ENCODE results near the gene AP2S1. TPM values are rescaled to one million over a fixed set of nuclear protein-coding genes. Genes with fewer than 3 reads are reported as not detected.
A peak's percentile ranks its signal among the peaks of the same experiment; 100 is the strongest.

AP2S1 gene
- total and polyA plus RNA-seq, 2 of the 4 experiments (the other 2 are of a cell fraction) = 144 to 274 TPM

- no peak overlapping the region for H4K5ac ChIP-seq (ENCODE audit: low read depth, low read length)
- intact Hi-C loops (cut with micrococcal nuclease) = no loop called here
- peaks cover 10% of the 10 kb centered on the region; the same call in 1 of the 2 replicates for H3K4me1 ChIP-seq (ENCODE audit: control insufficient read depth, insufficient read depth, low read length)
- no CpG with 5 or more reads among the region's 1 CpG for WGBS, 2 experiments (ENCODE audit: extremely low coverage in 2 of 2, insufficient read length in 1 of 2)
- dilution Hi-C loops (cut with HindIII; ENCODE audit: low sequenced_read_pairs, unreplicated experiment) = no loop called here
- H3K56ac ChIP-seq (ENCODE audit: extremely low read depth, insufficient read depth, low read length) = no peak overlapping the region
- H3K27ac ChIP-seq (ENCODE audit: insufficient read depth, low read length) = no peak overlapping the region
- ChIA-PET CTCF (interaction anchor here (0.6 kb wide), 1 partner anchor 36 kb away, joined by 7 read pairs; no protein-coding TSS in a partner anchor), POLR2A (ENCODE audit: unreplicated experiment) (no interaction called here)
- TF ChIP-seq ELK1 (IDR thresholded peaks at IDR 0.05; ENCODE audit: borderline replicate concordance, low read depth, low read length) = no peak
- TF ChIP-seq BHLHE40 (IDR thresholded peaks at IDR 0.05; ENCODE audit: low read depth, low read length) = no peak
- TF ChIP-seq CEBPB (IDR thresholded peaks at IDR 0.05; ENCODE audit: low read depth, low read length) = no peak
- no peak for TF ChIP-seq RAD21 (IDR thresholded peaks at IDR 0.05; ENCODE audit: low read length)
- TF ChIP-seq POLR2A (IDR thresholded peaks at IDR 0.05; ENCODE audit: low read depth, low read length) = no peak
- no peak for TF ChIP-seq NFE2L2 (IDR thresholded peaks at IDR 0.05; ENCODE audit: low read depth, low read length)
- TF ChIP-seq MAZ (IDR thresholded peaks at IDR 0.05; ENCODE audit: borderline replicate concordance, low read depth, low read length) = no peak
- H2AFZ ChIP-seq (replicated peaks; ENCODE audit: low read length, poor library complexity) = no peak overlapping the region
- H3K18ac ChIP-seq (ENCODE audit: low read depth, low read length) = no peak overlapping the region
- 0 out of 2 replicates have a peak overlapping the region, but pooled peaks have one; percentile 10 for H3K4ac ChIP-seq (ENCODE audit: low read depth, low read length)
- DNase-seq (peak; percentile 13), ATAC-seq (ENCODE audit: low read depth) (no peak)
- H2AK9ac ChIP-seq (replicated peaks; ENCODE audit: low read depth, low read length, poor library complexity) = no peak overlapping the region
- no peak overlapping the region for H3K23ac ChIP-seq (ENCODE audit: low read depth, low read length)
- H2BK15ac ChIP-seq (ENCODE audit: low read depth, low read length) = no peak overlapping the region
- BruUV-seq (replicated peaks) = no TSS peak
- in situ Hi-C loops (cut with MboI; ENCODE audit: low sequenced_read_pairs) = no loop called here
- H4K20me1 ChIP-seq (ENCODE audit: insufficient read depth, low read length) = peaks cover 34% of the 10 kb centered on the region
- H3K9me3 ChIP-seq (ENCODE audit: control insufficient read depth, insufficient read depth, low read length) = no peaks in the 10 kb centered on the region
- no peak overlapping the region for H3K4me3 ChIP-seq (ENCODE audit: insufficient read depth, low read depth, low read length)
- no peak overlapping the region for H3K14ac ChIP-seq (replicated peaks; ENCODE audit: low read depth, low read length)
- no peaks in the 10 kb centered on the region for H3K36me3 ChIP-seq (ENCODE audit: control insufficient read depth, insufficient read depth, low read length)
- no peak overlapping the region for H2BK20ac ChIP-seq (ENCODE audit: low read depth, low read length)
- peak overlapping the region; percentile 1; the same call in 1 of the 2 replicates for H2AK5ac ChIP-seq (ENCODE audit: low read depth, low read length)
- peaks cover 47 to 86% of the 10 kb centered on the region in 2 experiments for H3K79me1 ChIP-seq (ENCODE audit: low read depth in 1 of 2, low read length in 2 of 2)
- H2BK120ac ChIP-seq (ENCODE audit: low read depth, low read length) = no peak overlapping the region
- no peak overlapping the region for H3K4me2 ChIP-seq (ENCODE audit: low read depth, low read length)
- peaks cover 13% of the 10 kb centered on the region for H3K9me1 ChIP-seq (ENCODE audit: insufficient read depth, low read length)
- no peak overlapping the region for H4K91ac ChIP-seq (ENCODE audit: insufficient read depth, low read depth, low read length)
- H3K27me3 ChIP-seq (ENCODE audit: control insufficient read depth, insufficient read depth, low read length) = no peaks in the 10 kb centered on the region
- H2BK5ac ChIP-seq (ENCODE audit: low read depth, low read length, poor library complexity, severe bottlenecking) = peak overlapping the region; percentile 49
- H4K8ac ChIP-seq (ENCODE audit: low read depth in 2 of 2, low read length in 2 of 2) = no peak overlapping the region
- H3K9ac ChIP-seq (ENCODE audit: low read depth, low read length) = no peak overlapping the region
Measured at GRCh38 chr19:46880431-46880830, 29.8 kb upstream of the AP2S1 start.

Data from IMR-90 (cell line).